Transverse colon (tissue), 4 donors: ENCODE results near the gene CD244.

Experiments
- EP300 ChIP-seq: sonication (generic); formaldehyde crosslinking; IDR thresholded peaks from one replicate; pipeline ENCODE4 v1.6.1; 2017; ENCODE audit warnings: antibody characterized with exemption, low read depth
- POLR2A ChIP-seq: fragments of 450-650 bp; IDR thresholded peaks from one replicate; pipeline ENCODE4 v1.6.1; 2016; ENCODE audit warnings: antibody characterized with exemption, mild to moderate bottlenecking, moderate library complexity
- POLR2AphosphoS5 ChIP-seq, 3 donors: sonication (generic); formaldehyde crosslinking; IDR thresholded peaks; one replicate each; pipeline ENCODE4 v1.6.1; 2016; ENCODE audit warnings: antibody characterized with exemption in 3 of 3
- TF ChIP-seq, protein P1 (sequence below), 5 experiments: fragments of 200-600 bp in 3 of 5; fragments of 450-650 bp in 2 of 5; sonication (generic) in 3 of 5; IDR thresholded peaks; 1 replicate in 2 of 5; 2 replicates in 3 of 5; pipeline ENCODE4 v1.5.1; 2016 to 2017; ENCODE audit warnings: antibody characterized with exemption in 5 of 5, inconsistent platforms in 3 of 5, mild to moderate bottlenecking in 2 of 5, moderate library complexity in 1 of 5

DNA sequence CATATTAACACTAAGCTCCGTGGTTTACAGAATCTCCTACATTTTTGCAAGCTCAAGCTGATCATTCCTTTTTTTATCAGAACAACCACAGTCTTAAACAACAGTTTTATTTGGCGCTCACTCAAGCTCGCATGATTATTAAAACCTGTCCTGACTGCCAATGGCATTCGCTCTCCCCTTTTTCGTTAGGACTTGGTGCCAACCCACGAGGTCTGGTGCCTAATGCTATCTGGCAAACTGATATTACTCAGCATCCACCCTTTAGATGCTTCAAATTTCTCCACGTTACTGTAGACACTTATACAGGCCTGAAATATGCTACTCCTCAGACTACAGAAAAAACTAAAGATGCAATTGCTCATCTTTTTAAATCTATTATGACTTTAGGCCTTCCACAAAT lies 45.3 kb upstream of the CD244 start:
- no peak for TF ChIP-seq POLR2AphosphoS5 (IDR thresholded peaks at IDR 0.05)
- TF ChIP-seq, protein P1, sequence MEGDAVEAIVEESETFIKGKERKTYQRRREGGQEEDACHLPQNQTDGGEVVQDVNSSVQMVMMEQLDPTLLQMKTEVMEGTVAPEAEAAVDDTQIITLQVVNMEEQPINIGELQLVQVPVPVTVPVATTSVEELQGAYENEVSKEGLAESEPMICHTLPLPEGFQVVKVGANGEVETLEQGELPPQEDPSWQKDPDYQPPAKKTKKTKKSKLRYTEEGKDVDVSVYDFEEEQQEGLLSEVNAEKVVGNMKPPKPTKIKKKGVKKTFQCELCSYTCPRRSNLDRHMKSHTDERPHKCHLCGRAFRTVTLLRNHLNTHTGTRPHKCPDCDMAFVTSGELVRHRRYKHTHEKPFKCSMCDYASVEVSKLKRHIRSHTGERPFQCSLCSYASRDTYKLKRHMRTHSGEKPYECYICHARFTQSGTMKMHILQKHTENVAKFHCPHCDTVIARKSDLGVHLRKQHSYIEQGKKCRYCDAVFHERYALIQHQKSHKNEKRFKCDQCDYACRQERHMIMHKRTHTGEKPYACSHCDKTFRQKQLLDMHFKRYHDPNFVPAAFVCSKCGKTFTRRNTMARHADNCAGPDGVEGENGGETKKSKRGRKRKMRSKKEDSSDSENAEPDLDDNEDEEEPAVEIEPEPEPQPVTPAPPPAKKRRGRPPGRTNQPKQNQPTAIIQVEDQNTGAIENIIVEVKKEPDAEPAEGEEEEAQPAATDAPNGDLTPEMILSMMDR (IDR thresholded peaks at IDR 0.05) = no peak
- TF ChIP-seq POLR2A = no peak
- TF ChIP-seq EP300 = no peak
